ENCODE data around the gene KCTD5. TPM values are rescaled to one million over a fixed set of nuclear protein-coding genes. Genes with fewer than 3 reads are reported as not detected.
A peak's percentile ranks its signal among the peaks of the same experiment; 100 is the strongest.
"Not testable (repeated sequence)": the region's sequence is repeated elsewhere in the genome, so short reads cannot be mapped to it uniquely, and the experiment has no call there.

Gene KCTD5
- total RNA-seq, 1 donor = 16.4 TPM

DNA sequence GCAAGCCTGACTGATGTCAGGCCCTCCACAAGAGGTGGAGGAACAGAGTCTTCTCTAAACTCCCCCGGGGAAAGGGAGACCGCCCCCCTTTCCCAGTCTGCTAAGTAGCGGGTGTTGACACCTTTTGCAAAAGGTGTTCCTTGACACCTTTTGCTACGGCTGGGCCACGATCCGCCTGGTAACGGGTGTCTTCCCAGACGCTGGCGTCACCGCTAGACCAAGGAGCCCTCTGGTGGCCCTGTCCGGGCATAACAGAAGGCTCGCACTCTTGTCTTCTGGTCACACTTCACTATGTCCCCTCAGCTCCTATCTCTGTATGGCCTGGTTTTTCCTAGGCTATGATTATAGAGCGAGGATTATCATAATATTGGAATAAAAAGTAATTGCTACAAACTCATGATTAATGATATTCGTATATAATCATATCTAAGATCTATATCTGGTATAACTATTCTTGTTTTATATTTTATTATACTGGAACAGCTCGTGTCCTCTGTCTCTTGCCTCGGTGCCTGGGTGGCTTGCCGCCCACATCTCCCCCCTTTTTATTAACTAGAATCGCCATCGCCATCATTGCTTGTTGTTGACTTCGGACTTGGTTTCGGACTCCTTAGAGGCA is 21.5 kb upstream of the KCTD5 start:
- not testable (repeated sequence) for H3K4me3 ChIP-seq (ENCODE audit: low read depth, low read length); DNase-seq (ENCODE audit: low read depth)
- TF ChIP-seq, protein P1, sequence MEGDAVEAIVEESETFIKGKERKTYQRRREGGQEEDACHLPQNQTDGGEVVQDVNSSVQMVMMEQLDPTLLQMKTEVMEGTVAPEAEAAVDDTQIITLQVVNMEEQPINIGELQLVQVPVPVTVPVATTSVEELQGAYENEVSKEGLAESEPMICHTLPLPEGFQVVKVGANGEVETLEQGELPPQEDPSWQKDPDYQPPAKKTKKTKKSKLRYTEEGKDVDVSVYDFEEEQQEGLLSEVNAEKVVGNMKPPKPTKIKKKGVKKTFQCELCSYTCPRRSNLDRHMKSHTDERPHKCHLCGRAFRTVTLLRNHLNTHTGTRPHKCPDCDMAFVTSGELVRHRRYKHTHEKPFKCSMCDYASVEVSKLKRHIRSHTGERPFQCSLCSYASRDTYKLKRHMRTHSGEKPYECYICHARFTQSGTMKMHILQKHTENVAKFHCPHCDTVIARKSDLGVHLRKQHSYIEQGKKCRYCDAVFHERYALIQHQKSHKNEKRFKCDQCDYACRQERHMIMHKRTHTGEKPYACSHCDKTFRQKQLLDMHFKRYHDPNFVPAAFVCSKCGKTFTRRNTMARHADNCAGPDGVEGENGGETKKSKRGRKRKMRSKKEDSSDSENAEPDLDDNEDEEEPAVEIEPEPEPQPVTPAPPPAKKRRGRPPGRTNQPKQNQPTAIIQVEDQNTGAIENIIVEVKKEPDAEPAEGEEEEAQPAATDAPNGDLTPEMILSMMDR (IDR thresholded peaks at IDR 0.05; ENCODE audit: insufficient read depth, low read length) = peak; percentile 30

DNA sequence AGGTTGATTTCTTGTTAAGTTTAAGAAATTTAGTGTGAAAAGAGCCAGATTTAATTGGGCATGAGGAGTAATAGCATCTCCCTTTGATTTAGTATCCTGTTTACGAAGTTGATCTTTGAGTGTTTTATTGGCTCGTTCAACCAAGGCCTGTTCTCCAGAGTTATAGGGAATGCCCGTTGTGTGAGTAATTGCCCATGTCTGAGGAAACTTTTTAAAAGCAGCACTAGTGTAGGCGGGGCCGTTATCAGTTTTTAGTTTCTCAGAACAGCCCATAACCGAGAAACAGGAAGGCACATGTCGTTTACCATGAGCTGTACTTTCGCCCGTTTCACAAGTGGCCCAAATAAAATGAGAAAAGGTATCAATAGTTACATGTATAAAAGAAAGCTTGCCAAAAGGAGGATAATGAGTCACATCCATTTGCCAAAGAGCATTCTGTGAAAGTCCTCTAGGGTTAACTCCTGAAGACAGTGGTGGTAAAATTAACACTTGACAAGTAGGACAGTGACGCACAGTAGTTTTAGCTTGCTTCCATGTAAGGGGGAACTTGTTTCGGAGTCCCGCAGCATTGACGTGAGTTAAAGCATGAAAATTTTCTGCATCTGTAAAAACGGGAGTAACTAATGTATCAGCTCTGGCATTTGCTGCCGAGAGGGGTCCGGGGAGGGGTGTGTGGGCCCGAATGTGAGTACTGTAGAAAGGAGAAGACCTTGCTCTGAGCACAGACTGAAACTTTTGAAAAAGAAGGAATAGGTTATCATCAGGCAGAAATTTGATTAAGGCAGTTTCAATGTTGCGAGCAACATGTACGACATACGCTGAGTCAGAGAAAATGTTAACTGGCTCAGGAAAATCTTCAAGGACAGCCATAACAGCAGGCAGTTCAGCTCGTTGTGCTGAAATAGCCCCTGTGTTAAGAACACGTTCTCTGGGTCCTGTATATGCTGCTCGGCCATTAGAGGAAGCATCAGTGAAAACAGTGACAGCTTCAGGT is 18.5 kb upstream of the KCTD5 start:
- DNase-seq (ENCODE audit: low read depth) = peak; percentile 39
- H3K4me3 ChIP-seq (ENCODE audit: low read depth, low read length) = no peak overlapping the region
- TF ChIP-seq, protein P1 (IDR thresholded peaks at IDR 0.05; ENCODE audit: insufficient read depth, low read length) = no peak

DNA sequence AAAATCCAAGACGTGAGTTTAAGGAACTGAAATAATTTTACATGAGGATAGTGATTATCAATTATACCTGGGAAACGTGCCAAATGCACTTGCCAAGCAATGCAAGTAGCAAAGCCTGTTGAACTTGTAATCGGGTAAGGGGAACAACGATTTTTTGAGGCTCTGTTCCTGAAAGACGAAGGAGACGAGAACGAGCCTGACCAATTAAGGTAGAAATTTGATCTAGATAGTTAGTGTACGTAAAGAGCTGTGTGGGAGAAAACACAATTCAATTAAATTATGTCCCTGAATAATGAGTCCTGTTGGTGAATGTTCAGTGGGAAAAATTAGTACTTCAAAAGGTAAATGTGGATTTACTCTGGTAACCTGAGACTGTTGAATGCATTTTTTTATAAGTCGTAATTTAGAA is 17.7 kb upstream of the KCTD5 start:
- no peak for DNase-seq (ENCODE audit: low read depth)
- TF ChIP-seq, protein P1 (IDR thresholded peaks at IDR 0.05; ENCODE audit: insufficient read depth, low read length) = no peak
- no peak overlapping the region for H3K4me3 ChIP-seq (ENCODE audit: low read depth, low read length)

DNA sequence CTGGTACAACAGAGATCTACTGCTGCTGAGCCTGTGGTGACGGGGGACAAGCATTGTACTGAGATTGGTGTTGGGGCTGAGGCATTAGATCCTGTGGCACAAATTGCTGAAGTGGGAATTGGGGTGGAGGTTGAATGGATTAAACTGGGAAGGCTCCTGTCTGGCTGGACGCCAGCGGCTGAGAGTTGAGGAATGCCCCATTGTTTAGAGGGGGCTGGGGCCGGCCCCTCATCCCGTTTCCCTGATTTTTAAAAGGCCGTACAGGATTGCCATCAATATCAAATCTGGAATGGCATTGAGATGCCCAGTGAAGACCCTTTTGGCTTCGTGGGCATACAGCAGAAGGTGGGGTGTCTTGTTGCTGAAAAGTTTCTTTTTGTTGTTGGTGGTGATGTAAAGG is 15.7 kb upstream of the KCTD5 start:
- DNase-seq (ENCODE audit: low read depth); H3K4me3 ChIP-seq (ENCODE audit: low read depth, low read length): not testable (repeated sequence)

DNA sequence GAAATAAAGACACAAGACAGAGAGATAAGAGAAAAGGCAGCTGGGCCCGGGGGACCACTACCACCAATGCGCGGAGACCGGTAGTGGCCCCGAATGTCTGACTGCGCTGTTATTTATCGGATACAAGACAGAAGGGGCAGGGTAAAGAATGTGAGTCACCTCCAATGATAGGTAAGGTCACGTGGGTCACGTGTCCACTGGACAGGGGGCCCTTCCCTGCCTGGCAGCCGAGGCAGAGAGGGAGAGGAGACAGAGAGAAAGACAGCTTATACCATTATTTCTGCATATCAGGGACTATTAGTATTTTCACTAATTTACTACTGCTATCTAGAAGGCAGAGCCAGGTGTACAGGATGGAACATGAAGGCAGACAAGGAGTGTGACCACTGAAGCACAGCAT is 12.7 kb upstream of the KCTD5 start:
- not testable (repeated sequence) for H3K4me3 ChIP-seq (ENCODE audit: low read depth, low read length)

DNA sequence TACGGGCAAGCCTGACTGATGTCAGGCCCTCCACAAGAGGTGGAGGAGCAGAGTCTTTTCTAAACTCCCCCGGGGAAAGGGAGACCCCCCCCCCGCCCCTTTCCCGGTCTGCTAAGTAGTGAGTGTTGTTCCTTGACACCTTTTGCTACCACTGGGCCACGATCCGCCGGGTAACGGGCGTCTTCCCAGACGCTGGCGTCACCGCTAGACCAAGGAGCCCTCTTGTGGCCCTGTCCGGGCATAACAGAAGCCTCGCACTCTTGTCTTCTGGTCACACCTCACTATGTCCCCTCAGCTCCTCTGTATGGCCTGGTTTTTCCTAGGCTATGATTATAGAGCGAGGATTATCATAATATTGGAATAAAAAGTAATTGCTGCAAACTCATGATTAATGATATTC is 12.3 kb upstream of the KCTD5 start:
- TF ChIP-seq, protein P1 (IDR thresholded peaks at IDR 0.05; ENCODE audit: insufficient read depth, low read length) = peak; percentile 74
- peak; percentile 49 for DNase-seq (ENCODE audit: low read depth)
- not testable (repeated sequence) for H3K4me3 ChIP-seq (ENCODE audit: low read depth, low read length)

More for the DNA sequence above, 12.7 kb upstream of the KCTD5 start:
- not testable (repeated sequence) for DNase-seq (ENCODE audit: low read depth)

DNA sequence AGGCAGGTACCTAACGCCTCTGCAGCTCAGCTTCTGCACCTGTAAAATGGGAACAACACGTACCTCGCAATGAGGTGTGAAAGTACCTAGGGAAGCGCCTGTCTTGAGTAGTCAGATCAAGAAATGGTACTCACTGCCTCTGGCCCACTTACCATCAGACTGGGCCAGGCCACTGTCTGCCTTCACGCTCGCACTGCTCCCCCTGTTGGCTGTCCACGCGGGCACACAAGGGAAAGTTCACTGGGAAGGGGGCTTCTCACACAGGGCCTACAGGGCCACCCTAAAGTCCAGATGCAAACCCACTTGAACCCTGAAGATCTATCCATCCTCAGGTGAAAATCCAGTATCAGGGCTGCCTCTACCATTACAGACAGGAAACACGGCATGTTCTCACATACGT is 11.1 kb upstream of the KCTD5 start:
- TF ChIP-seq, protein P1 (IDR thresholded peaks at IDR 0.05; ENCODE audit: insufficient read depth, low read length) = peak; percentile 34
- DNase-seq (ENCODE audit: low read depth); H3K4me3 ChIP-seq (ENCODE audit: low read depth, low read length): not testable (repeated sequence)

Data from fibroblast of the aortic adventitia (primary cell).